ENCODE results near the gene MINPP1. TPM values are rescaled to one million over a fixed set of nuclear protein-coding genes. Genes with fewer than 3 reads are reported as not detected.

MINPP1 gene
- polyA plus RNA-seq, 1 of the 3 experiments (the other 2 are of a cell fraction): 23.7 TPM

GRCh38 chr10:87558333-87558732 is 53.6 kb downstream of the MINPP1 start:
- no peaks in the 10 kb centered on the region for H3K9me2 ChIP-seq
- H2AFZ ChIP-seq (ENCODE audit: low read depth): no peak overlapping the region
- no peaks in the 10 kb centered on the region for H3K27me3 ChIP-seq (ENCODE audit: insufficient read depth)
- 100% methylated on average over 1 of the region's 1 CpG for WGBS (ENCODE audit: low lambda C conversion rate)
- no peaks in the 10 kb centered on the region for H3K79me2 ChIP-seq (ENCODE audit: insufficient read depth)
- no peak overlapping the region for H3K4me3 ChIP-seq (ENCODE audit: low read depth in 2 of 2, low read length in 1 of 2)
- H3K9me3 ChIP-seq: no peaks in the 10 kb centered on the region
- H3K4me2 ChIP-seq: no peak overlapping the region
- H3K9ac ChIP-seq: no peak overlapping the region
- H3K36me3 ChIP-seq (replicated peaks in 1 of 2; ENCODE audit: control insufficient read depth in 1 of 2, insufficient read depth in 2 of 2, low read length in 1 of 2): peaks cover 9 to 11% of the 10 kb centered on the region in 2 experiments
- TF ChIP-seq FOXJ3 (CRISPR knock-in tag; IDR thresholded peaks at IDR 0.05) (no peak), ZBTB33 (IDR thresholded peaks at IDR 0.05; ENCODE audit: borderline replicate concordance, low read depth) (no peak), RCOR1 (IDR thresholded peaks at IDR 0.05; ENCODE audit: low read length) (no peak), MXI1 (IDR thresholded peaks at IDR 0.05; ENCODE audit: low read depth, low read length) (no peak), ELF1 (IDR thresholded peaks at IDR 0.05) (no peak), RFX5 (IDR thresholded peaks at IDR 0.05; ENCODE audit: low read length) (no peak), RXRA (IDR thresholded peaks at IDR 0.05; ENCODE audit: borderline replicate concordance, low read depth) (no peak), TCF12 (IDR thresholded peaks at IDR 0.05) (no peak), YY1 (IDR thresholded peaks at IDR 0.05; ENCODE audit: low read depth) (no peak), GABPA (IDR thresholded peaks at IDR 0.05; ENCODE audit: low read depth) (no peak), CTCF (IDR thresholded peaks at IDR 0.05) (no peak), USF2 (IDR thresholded peaks at IDR 0.05; ENCODE audit: borderline replicate concordance, low read depth, low read length) (no peak), FOSL2 (IDR thresholded peaks at IDR 0.05; ENCODE audit: borderline replicate concordance, low read depth) (no peak), TAF1 (IDR thresholded peaks at IDR 0.05; ENCODE audit: borderline replicate concordance, low read depth, low read length) (no peak)
- TF ChIP-seq, protein P1, sequence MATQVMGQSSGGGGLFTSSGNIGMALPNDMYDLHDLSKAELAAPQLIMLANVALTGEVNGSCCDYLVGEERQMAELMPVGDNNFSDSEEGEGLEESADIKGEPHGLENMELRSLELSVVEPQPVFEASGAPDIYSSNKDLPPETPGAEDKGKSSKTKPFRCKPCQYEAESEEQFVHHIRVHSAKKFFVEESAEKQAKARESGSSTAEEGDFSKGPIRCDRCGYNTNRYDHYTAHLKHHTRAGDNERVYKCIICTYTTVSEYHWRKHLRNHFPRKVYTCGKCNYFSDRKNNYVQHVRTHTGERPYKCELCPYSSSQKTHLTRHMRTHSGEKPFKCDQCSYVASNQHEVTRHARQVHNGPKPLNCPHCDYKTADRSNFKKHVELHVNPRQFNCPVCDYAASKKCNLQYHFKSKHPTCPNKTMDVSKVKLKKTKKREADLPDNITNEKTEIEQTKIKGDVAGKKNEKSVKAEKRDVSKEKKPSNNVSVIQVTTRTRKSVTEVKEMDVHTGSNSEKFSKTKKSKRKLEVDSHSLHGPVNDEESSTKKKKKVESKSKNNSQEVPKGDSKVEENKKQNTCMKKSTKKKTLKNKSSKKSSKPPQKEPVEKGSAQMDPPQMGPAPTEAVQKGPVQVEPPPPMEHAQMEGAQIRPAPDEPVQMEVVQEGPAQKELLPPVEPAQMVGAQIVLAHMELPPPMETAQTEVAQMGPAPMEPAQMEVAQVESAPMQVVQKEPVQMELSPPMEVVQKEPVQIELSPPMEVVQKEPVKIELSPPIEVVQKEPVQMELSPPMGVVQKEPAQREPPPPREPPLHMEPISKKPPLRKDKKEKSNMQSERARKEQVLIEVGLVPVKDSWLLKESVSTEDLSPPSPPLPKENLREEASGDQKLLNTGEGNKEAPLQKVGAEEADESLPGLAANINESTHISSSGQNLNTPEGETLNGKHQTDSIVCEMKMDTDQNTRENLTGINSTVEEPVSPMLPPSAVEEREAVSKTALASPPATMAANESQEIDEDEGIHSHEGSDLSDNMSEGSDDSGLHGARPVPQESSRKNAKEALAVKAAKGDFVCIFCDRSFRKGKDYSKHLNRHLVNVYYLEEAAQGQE (IDR thresholded peaks at IDR 0.05; ENCODE audit: low read depth, low read length): no peak
- TF ChIP-seq, protein P2, sequence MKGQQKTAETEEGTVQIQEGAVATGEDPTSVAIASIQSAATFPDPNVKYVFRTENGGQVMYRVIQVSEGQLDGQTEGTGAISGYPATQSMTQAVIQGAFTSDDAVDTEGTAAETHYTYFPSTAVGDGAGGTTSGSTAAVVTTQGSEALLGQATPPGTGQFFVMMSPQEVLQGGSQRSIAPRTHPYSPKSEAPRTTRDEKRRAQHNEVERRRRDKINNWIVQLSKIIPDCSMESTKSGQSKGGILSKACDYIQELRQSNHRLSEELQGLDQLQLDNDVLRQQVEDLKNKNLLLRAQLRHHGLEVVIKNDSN (IDR thresholded peaks at IDR 0.05; ENCODE audit: borderline replicate concordance, low read depth): no peak
- H3K27ac ChIP-seq (ENCODE audit: low read depth in 2 of 2, low read length in 1 of 2): no peak overlapping the region
- H3F3A ChIP-seq (replicated peaks; ENCODE audit: insufficient read depth): no peaks in the 10 kb centered on the region
- no peak for DNase-seq
- ChIA-PET POLR2A (no interaction called here), CTCF (interaction anchor here (1.2 kb wide), 1 partner anchor 20 kb away, joined by 3 read pairs; no protein-coding TSS in a partner anchor)
- H3K4me1 ChIP-seq (ENCODE audit: control insufficient read depth in 1 of 2, insufficient read depth in 2 of 2, low read depth in 1 of 2, low read length in 1 of 2): no peaks in the 10 kb centered on the region
- no peaks in the 10 kb centered on the region for H4K20me1 ChIP-seq (ENCODE audit: insufficient read depth)

Data from SK-N-SH (cell line).